GM19043 (cell line): ENCODE results near the gene PNLIPRP2.

Experiments used
- ATAC-seq: cut with Tn5 transposase; IDR thresholded peaks from one replicate; pipeline ENCODE4 v1.9.1; 2021; ENCODE audit warnings: low read depth; ENCODE audit not compliant: unreplicated experiment

Gene PNLIPRP2

GRCh38 chr10:116654816-116655215 is 34.1 kb downstream of the PNLIPRP2 start:
- ATAC-seq: no peak

DNA sequence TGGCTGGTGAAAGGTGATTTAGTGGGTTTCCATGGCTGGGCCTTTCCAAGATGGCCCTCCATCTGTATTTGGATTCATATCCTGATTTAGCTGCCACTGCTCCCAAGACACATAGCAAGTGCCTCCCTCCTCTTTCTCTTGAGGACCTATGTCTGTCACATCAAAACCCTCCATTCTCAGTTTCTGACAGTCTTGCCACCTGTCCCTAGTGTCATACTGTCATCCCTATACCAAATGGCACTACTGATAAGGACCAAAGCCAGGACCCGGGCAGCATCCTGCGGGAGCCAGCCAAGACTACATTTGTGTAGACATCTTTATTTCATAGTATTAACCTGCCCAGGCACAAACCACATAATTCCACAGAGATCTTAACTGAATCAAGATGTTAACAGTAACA is 34.8 kb downstream of the PNLIPRP2 start:
- no peak for ATAC-seq

DNA sequence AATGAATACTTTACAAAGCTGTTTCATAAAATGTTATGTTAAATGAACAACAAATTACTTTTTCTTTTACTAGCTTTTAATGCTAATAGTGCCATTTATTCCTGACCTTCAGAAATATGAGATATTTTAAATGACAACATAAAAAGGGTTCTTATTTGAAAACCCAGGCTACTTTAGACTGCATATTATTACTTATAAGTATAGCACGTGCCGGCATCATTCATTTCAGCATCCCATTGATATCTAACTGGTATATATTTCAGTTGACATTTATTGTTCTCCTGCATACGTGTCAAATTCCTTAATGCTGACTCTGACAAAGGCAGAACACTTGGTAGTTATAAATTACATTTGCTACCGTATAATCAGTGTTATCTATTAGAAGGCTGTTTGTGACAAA is 35.3 kb downstream of the PNLIPRP2 start:
- ATAC-seq: no peak

DNA sequence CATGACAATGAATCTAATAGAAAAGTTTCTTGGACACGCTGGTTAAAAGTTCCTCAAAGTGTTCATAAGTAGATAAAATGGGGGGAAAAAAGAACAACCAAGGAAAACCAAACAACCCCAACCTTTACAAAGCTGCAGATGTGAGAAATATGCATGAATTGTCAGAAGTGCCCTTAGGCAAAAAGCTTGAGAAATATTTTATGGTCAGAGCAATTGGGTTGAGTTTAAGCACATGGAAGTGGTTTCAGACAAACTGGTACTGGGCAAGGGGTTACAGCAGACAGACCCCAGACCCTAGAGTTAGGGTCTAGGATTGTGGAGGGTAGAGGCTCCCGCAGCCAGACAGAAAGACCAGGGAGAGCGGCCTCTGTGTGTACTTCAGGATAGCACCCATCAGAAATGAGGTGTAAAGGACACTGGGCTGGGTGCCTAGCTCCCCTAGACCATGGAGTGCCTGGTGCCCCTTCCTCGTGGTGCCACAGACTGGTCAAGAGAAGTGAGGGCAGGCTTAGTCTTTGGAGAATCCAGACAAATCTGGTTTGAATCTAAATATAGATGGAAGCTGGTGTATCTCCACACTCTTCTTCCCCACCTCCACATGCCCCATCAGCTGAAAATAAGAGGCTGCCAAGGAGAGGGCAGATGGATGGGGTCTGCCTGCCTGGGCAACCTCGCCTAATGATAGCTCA is 37.3 kb downstream of the PNLIPRP2 start:
- ATAC-seq: no peak

DNA sequence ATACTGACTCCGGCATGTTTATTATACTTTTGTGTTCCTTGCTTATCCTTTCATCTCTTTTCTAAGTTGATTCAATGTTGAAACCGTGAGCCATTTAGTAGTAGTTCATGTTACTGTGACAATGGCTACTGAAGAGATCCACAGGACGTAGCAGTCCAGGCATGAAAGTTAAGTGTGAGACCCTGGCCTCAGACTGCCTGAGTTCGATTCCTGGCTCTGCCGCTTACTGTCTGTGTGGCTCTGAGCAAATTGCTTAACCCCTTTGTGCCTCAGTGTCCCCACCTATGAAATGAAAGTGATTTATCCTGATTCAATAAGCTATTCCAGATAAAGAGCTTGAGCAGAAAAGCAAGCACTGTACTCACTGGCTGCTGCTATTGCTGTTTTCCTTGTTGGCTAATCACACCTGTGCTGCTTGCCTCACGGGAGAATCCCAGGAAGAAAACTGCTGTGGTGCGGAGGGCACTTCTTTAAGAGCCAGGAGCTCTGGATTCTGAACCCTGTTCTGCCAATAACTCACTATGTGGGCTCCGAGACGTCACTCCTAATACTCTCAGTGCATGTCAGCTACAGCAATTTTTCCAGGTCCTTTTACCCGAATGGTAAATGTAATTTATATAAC is 38.4 kb downstream of the PNLIPRP2 start:
- ATAC-seq: no peak

- no peak for ATAC-seq
Measured at GRCh38 chr10:116660860-116661259, 40.1 kb downstream of the PNLIPRP2 start.

- ATAC-seq: no peak
Measured at GRCh38 chr10:116663342-116663741, 42.6 kb downstream of the PNLIPRP2 start.

- no peak for ATAC-seq
Measured at GRCh38 chr10:116664631-116665030, 43.9 kb downstream of the PNLIPRP2 start.

GRCh38 chr10:116665541-116666125 is 44.9 kb downstream of the PNLIPRP2 start:
- ATAC-seq: no peak

- no peak for ATAC-seq
Measured at GRCh38 chr10:116667484-116667883, 46.7 kb downstream of the PNLIPRP2 start.

DNA sequence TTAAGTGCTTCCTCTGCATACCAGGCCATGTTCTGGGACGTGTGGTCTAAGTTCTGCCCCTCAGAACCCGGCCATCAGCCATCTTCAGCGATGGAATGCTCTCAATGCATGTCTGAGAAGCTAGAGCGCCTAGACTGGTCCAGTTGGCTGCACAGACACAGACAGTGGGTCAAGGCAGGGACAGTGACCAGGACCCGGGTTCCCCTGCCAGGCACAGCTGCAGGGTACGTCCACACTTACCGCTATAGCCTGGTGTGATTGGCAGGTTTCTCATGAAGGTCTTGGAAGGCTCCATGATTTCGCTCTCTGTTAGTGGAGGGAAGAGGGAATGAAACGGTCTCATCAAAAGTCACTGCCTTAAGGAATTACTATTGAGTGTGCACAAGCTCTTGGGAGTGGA is 47.3 kb downstream of the PNLIPRP2 start:
- no peak for ATAC-seq

DNA sequence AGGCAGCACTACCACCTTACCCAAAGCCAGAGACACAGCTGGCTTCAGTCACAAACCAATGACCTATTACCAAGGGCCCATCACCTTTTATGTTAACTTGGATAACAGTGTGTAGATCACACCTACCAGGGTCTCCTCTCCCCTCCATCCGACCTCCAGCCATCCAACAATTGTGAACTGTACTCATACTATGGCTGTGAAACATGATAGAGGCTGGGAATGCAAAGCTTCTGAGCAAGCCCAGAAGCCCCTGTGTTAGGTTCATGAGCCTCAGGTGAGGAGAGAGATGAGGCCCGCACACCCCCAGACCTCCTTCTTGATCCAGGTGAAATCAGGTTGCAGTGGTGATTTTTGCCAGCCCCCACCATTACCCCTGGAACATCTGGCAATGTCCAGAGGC is 47.7 kb downstream of the PNLIPRP2 start:
- ATAC-seq: no peak

DNA sequence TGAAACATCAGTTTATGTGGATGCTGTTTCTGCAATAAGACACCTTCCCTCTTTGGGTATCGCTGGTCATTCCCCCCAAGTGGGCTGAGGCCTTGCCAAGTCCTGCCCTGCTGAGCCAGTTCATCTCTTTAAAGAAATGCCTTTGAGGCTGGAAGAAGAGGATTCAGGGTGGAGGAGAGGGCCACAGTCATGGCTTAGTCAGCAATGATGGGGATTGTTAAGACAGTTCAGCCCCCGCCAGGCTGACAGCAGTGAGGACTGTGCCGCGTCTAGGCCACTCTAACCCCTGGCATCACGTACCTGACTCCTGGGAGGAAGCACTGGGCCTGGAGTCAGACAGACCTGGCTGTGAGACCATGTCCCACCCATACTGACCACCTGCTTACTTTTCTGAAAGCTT is 48.3 kb downstream of the PNLIPRP2 start:
- ATAC-seq: no peak

DNA sequence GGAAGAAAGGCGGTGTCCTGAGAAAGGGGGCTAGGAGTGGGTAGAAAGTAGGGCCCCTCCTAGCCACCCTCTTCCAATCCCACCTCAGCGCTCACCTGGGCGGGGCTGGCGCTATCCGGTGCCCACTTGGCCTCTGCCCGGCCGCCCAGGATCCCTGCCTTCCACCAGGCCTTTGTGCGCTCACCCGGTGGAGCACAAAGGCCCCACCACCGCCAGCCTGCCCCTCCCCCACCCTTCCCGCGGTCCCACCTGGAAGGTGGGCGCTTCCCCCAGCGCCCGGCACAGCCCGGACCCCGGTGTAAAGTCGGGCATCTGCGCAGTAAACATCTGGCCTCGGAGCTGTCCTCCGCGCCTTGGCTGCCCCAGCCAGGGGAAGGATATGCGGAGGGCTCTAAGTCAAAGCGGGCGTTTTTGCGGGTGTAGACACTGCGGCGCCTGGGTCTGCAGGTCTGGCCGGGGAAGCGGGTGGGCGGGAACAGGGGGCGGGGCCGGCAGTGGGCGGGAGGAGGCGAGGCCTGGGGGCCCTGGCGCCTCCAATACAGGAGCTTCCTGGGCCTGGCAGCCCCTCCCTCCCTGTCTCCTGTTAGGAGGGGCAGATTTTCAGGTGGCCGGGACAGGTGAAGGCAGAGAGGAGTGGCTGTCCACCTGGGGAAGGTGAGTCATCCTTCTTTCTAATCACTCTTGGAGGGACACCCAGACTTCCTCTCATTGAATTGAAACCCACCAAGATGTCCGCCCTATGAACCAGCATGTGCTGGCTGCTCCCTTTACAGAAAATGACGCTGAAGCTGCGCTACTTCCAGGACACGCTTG is 49.3 kb downstream of the PNLIPRP2 start:
- ATAC-seq: no peak

DNA sequence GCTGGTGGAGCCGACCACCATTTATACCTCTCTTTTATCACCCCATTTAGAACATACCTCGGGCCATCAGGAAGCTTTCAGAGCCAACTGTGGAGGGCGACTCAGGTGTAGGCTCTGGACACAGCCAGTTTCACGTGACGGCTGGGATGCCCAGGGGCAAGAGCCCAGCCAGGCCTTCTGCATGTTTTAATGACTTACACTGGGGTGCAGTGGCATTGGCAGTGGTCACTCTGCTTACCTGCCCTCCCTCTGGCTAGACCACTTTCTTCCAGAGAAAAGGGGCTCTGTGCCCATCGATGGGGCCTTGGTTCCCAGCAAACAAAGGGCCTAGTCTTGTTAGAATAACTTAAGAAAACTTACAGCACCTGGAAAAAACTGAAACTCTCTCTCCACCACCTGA is 50.0 kb downstream of the PNLIPRP2 start:
- ATAC-seq: no peak

GRCh38 chr10:116671274-116671926 is 50.6 kb downstream of the PNLIPRP2 start:
- ATAC-seq: no peak

DNA sequence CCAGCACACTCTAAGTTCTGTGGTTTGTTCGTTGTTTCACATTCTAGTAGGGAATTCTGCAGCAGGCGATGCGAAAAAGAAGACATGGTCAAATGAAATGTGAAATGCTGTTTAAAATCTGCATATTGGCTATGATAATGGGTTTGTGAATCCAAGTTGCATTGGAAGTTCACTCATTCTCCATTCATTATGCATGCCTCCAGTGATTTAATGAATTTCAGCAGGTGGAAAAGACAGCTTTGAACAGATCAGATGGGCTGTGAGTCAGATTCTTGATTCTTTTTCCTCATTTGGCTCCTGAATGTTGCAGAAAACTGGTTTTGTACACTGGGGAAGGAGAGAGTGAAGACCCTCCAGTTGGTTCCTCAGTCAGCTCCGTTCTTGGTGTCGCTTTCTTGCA is 52.1 kb downstream of the PNLIPRP2 start:
- no peak for ATAC-seq

DNA sequence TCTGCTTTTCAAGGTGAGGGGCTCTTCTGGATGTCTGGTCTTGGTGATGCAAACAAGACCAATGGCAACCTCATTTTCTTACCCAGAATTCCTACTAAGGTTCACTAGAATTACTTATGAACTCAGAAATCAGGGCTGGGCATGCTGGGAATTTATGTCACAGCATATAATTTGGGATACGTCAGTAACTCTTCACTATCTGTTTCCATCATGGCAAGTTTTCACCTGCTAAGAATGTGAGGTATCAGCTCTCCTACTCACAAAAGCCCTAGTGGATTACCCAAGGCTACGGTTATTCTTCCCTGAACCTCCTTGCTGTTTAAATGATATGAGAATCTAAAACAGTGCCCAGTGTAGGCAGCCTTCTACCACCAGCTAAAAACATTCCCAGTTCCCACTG is 53.1 kb downstream of the PNLIPRP2 start:
- ATAC-seq: no peak

DNA sequence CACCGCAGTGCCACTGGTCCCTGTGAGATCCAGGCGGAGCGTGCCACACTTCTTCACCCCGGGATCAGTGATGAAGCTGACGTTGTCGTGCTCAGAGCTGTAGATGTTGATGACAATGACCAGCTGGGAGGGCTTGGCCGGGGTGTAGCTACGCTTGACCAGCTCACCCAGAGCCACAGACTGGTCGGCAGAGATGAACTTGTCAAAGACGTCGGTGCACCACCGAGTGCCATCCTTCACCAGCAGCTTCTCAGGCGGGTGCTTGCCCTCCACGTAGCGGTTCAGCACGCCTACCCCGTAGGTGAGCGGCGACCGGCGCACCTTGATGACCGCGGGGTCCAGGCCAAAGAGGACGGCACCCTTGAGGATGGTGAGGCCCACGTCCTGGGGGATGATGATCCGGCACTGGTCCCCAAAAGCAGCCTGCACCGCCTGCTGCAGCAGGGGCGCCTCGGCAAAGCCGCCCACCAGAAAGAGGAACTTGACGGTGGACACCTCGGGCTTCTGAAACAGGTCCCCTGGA is 54.2 kb downstream of the PNLIPRP2 start:
- no peak for ATAC-seq

GRCh38 chr10:116676118-116676517 is 55.4 kb downstream of the PNLIPRP2 start:
- ATAC-seq: no peak

DNA sequence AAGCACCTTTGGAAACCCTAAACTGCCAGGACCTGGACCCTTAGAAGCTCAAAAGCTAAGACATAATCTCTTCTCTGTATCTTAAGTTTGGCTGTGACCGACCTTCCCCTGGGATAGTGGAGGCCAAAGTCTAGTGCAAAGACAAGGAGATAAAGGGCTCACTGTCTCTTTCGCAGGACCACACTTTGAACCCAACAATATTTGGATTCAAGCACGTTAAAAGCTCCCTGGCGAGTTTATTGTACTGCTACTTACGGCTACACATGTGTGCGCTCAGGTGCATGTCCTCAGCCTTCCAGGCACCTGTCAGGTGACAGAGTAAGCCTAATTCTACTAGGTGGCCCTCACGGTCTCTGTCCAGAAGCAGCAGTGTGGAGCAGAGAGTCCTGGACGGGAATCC is 55.9 kb downstream of the PNLIPRP2 start:
- no peak for ATAC-seq
